HepG2 (cell line): ENCODE measurements around the gene KCTD6. TPM values are rescaled to one million over a fixed set of nuclear protein-coding genes. Genes with fewer than 3 reads are reported as not detected.
A peak's percentile ranks its signal among the peaks of the same experiment; 100 is the strongest.

Experiments used
- AGO2 ChIP-seq: fragments of 200-400 bp; formaldehyde crosslinking; optimal IDR thresholded peaks from 2 replicates; pipeline ENCODE3; 2017; ENCODE audit warnings: mild to moderate bottlenecking, low read depth, low read length, moderate library complexity
- CBX1 ChIP-seq: IDR thresholded peaks from one replicate; pipeline ENCODE4 v1.6.1; 2016; ENCODE audit warnings: antibody characterized with exemption, low read depth
- CREB1 ChIP-seq, 2 experiments: fragments of 450-650 bp in 1 of 2; IDR thresholded peaks; 2 replicates each; pipeline ENCODE4 v1.6.1; 2016 to 2017; ENCODE audit warnings: control low read depth in 1 of 2, mild to moderate bottlenecking in 1 of 2, missing compliant biosample characterization in 1 of 2, missing genetic modification characterization in 1 of 2
- ESRRA ChIP-seq: sonication (generic); formaldehyde crosslinking; IDR thresholded peaks from 2 replicates; pipeline ENCODE4 v1.5.1; 2020; ENCODE audit warnings: mild to moderate bottlenecking, low read depth, missing genetic modification reagents
- ETV6 ChIP-seq: sonication (generic); formaldehyde crosslinking; conservative IDR thresholded peaks from 2 replicates; pipeline ENCODE4 v1.4.0; 2020; ENCODE audit warnings: missing genetic modification reagents
- HMG20B ChIP-seq: conservative IDR thresholded peaks from 2 replicates; pipeline ENCODE4 v1.6.1; 2016; ENCODE audit warnings: missing genetic modification reagents, missing compliant biosample characterization
- HNF1B ChIP-seq: sonication (generic); formaldehyde crosslinking; IDR thresholded peaks from 2 replicates; pipeline ENCODE4 v1.5.1; 2020; ENCODE audit warnings: mild to moderate bottlenecking, moderate library complexity, missing genetic modification reagents
- IRF1 ChIP-seq: sonication (generic); formaldehyde crosslinking; IDR thresholded peaks from 2 replicates; pipeline ENCODE4 v1.4.0; 2020; ENCODE audit warnings: low read depth, mild to moderate bottlenecking, missing genetic modification reagents
- IRF2 ChIP-seq: IDR thresholded peaks from 2 replicates; pipeline ENCODE4 v1.6.1; 2018; ENCODE audit warnings: missing genetic modification reagents, missing compliant biosample characterization
- KAT8 ChIP-seq: IDR thresholded peaks from 2 replicates; pipeline ENCODE4 v1.6.1; 2016; ENCODE audit warnings: missing genetic modification reagents, missing compliant biosample characterization
- MEIS2 ChIP-seq: sonication (generic); formaldehyde crosslinking; IDR thresholded peaks from 2 replicates; pipeline ENCODE4 v1.9.0; 2021; ENCODE audit warnings: mild to moderate bottlenecking, missing genetic modification reagents
- MYNN ChIP-seq: sonication (generic); formaldehyde crosslinking; IDR thresholded peaks from 2 replicates; pipeline ENCODE4 v1.4.0; 2020; ENCODE audit warnings: mild to moderate bottlenecking, low read depth, missing genetic modification reagents
- NAIF1 ChIP-seq: sonication (generic); formaldehyde crosslinking; IDR thresholded peaks from 2 replicates; pipeline ENCODE4 v1.5.0; 2020; ENCODE audit warnings: mild to moderate bottlenecking, missing genetic modification reagents, borderline replicate concordance
- POLR2AphosphoS5 ChIP-seq: IDR thresholded peaks from 2 replicates; pipeline ENCODE4 v1.6.1; 2012; ENCODE audit warnings: low read depth, low read length
- SIN3B ChIP-seq: fragments of 150-350 bp; IDR thresholded peaks from 2 replicates; pipeline ENCODE4 v1.6.1; 2014; ENCODE audit warnings: low read length
- SNAPC2 ChIP-seq: sonication (generic); formaldehyde crosslinking; IDR thresholded peaks from 2 replicates; pipeline ENCODE4 v1.8.1; 2022; ENCODE audit warnings: mild to moderate bottlenecking, missing genetic modification reagents
- SPEN ChIP-seq: sonication (generic); formaldehyde crosslinking; IDR thresholded peaks from 2 replicates; pipeline ENCODE4 v1.5.1; 2020; ENCODE audit warnings: low read depth, mild to moderate bottlenecking, missing genetic modification reagents
- TRIM24 ChIP-seq: sonication (generic); formaldehyde crosslinking; IDR thresholded peaks from 2 replicates; pipeline ENCODE4 v1.8.0; 2022; ENCODE audit warnings: mild to moderate bottlenecking, missing genetic modification reagents
- YEATS2 ChIP-seq: sonication (generic); formaldehyde crosslinking; IDR thresholded peaks from 2 replicates; pipeline ENCODE4 v1.4.0; 2020; ENCODE audit warnings: missing genetic modification reagents, borderline replicate concordance
- ZBTB2 ChIP-seq: sonication (generic); formaldehyde crosslinking; IDR thresholded peaks from 2 replicates; pipeline ENCODE4 v1.8.0; 2022; ENCODE audit warnings: low read depth, missing genetic modification reagents
- ZBTB33 ChIP-seq: sonication (generic); formaldehyde crosslinking; IDR thresholded peaks from 2 replicates; pipeline ENCODE4 v1.4.0; 2020; ENCODE audit warnings: missing genetic modification reagents
- ZNF124 ChIP-seq: sonication (generic); formaldehyde crosslinking; IDR thresholded peaks from 2 replicates; pipeline ENCODE4 v1.4.0; 2020; ENCODE audit warnings: missing genetic modification reagents
- ZNF20 ChIP-seq: sonication (generic); formaldehyde crosslinking; IDR thresholded peaks from 2 replicates; pipeline ENCODE4 v1.4.0; 2020; ENCODE audit warnings: mild to moderate bottlenecking, moderate library complexity, missing genetic modification reagents
- ZNF430 ChIP-seq: sonication (generic); formaldehyde crosslinking; IDR thresholded peaks from 2 replicates; pipeline ENCODE4 v1.9.0; 2021; ENCODE audit warnings: mild to moderate bottlenecking, missing genetic modification reagents
- ZNF605 ChIP-seq: sonication (generic); formaldehyde crosslinking; IDR thresholded peaks from 2 replicates; pipeline ENCODE4 v1.8.0; 2022; ENCODE audit warnings: mild to moderate bottlenecking, missing genetic modification reagents
- ZNF7 ChIP-seq: IDR thresholded peaks from 2 replicates; pipeline ENCODE4 v1.6.1; 2016; ENCODE audit warnings: missing biosample characterization, missing genetic modification reagents
- polyA plus RNA-seq, 8 experiments: library from polyadenylated mRNA; depleted of rRNA in 3 of 8; stranded (reverse) in 7 of 8; unstranded in 1 of 8; fragments of >200 nt; fragmentation: Illumina TruSeq in 4 of 8; extraction: Trizol in 4 of 8; gene quantifications; 2 replicates each; pipeline versions ENCODE4 v1.2.1 to v1.2.3, GENCODE V29; 2011 to 2016; ENCODE audit warnings: low read depth in 4 of 8, missing spikeins in 1 of 8, mixed read lengths in 1 of 8; ENCODE audit not compliant: insufficient read depth in 1 of 8
- total RNA-seq, 5 experiments: library from RNA; depleted of rRNA; stranded (reverse); fragments of >200 nt; fragmentation: Illumina TruSeq; extraction: Trizol; gene quantifications; 2 replicates each; pipeline ENCODE4 v1.2.3, GENCODE V29; 2016; ENCODE audit warnings: low read depth in 1 of 5

The KCTD6 gene
- total and polyA plus RNA-seq, 2 of the 13 experiments (the other 11 are each of a cell fraction or from before 2014, with no cell fraction given) = 13.4 to 14.2 TPM

GRCh38 chr3:58463181-58463941, 28.5 kb upstream of the KCTD6 start (continued):
- TF ChIP-seq IRF2 (CRISPR knock-in tag) (peak; percentile 44; the same call in 1 of the 2 replicates), SNAPC2 (no peak; the same call in 1 of the 2 replicates), MYNN (CRISPR knock-in tag) (no peak), ZNF20 (CRISPR knock-in tag) (no peak), SIN3B (no peak), AGO2 (no peak), MEIS2 (0 out of 2 replicates have a peak, but pooled peaks have one; percentile 20), HNF1B (CRISPR knock-in tag) (peak; percentile 56; the same call in 1 of the 2 replicates), CREB1 (IDR thresholded peaks at IDR 0.05) (no peak), CREB1 (CRISPR knock-in tag; IDR thresholded peaks at IDR 0.05) (peak; percentile 48; the same call in 1 of the 2 replicates), ZNF605 (peak; percentile 72; the same call in 1 of the 2 replicates), ZNF124 (CRISPR knock-in tag) (no peak), TRIM24 (CRISPR knock-in tag) (no peak), ZBTB33 (CRISPR knock-in tag) (no peak), POLR2AphosphoS5 (peak; percentile 54; the same call in 1 of the 2 replicates), ZNF7 (CRISPR knock-in tag) (no peak), CBX1 (no peak), ZBTB2 (no peak), KAT8 (CRISPR knock-in tag) (peak; percentile 61), NAIF1 (no peak), HMG20B (CRISPR knock-in tag) (no peak), YEATS2 (CRISPR knock-in tag) (peak; percentile 30; the same call in 1 of the 2 replicates), ZNF430 (CRISPR knock-in tag) (peak; percentile 65; the same call in 1 of the 2 replicates), ETV6 (CRISPR knock-in tag) (no peak), SPEN (peak; percentile 45), IRF1 (CRISPR knock-in tag) (no peak), ESRRA (0 out of 2 replicates have a peak, but pooled peaks have one; percentile 45)
